HG02852 (cell line): Measurements from ENCODE around the gene UBE2B.
"Not testable (repeated sequence)": the region's sequence is repeated elsewhere in the genome, so short reads cannot be mapped to it uniquely, and the experiment has no call there.

ENCODE experiments used
- ATAC-seq: cut with Tn5 transposase; IDR thresholded peaks from one replicate; pipeline ENCODE4 v1.9.1; 2021; ENCODE audit warnings: mild to moderate bottlenecking, moderate library complexity; ENCODE audit not compliant: unreplicated experiment

The UBE2B gene

DNA sequence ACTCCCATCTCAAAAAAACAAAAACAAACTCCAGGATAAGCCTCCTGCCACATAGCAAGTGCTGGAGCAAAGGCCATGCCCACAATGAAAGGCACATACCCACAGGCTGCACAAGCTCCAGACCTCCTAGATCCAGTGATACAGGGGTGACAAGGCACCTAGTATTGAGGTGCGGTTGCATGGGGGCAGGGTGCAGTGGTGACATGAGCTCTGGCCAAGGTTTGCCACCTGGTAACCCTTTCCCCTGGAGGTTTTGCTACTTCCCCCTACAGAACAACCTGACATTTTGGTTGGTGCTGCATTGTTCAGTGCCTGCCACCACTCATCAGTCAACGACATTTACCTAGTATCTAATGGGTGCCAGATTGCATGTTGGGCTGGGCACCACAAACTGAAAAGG is 25.8 kb downstream of the UBE2B start:
- no peak for ATAC-seq

DNA sequence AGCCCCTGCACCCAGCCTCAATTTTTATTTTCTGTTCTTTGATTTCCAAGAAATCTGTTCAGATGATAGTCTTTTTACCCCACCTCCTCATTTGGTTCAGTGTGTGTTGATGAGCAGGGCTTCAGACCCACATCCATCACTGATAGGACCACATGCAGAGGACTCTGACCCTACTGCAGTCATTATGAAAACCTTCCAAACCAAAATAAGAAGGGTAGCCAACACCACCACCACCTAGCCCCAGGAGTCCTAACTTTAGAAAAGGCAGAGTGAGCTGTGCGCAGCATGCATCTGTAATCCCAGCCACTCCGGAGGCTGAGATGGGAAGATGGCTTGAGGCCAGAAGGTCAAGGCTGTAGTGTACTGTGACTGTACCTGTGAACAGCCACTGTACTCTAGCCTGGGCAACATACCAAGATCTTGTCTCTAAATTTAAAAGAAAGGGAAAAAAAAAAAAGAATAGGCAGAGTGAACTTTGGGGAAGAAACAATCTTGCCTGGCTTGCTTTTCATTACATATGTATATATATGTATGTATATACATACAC is 27.3 kb downstream of the UBE2B start:
- no peak for ATAC-seq

DNA sequence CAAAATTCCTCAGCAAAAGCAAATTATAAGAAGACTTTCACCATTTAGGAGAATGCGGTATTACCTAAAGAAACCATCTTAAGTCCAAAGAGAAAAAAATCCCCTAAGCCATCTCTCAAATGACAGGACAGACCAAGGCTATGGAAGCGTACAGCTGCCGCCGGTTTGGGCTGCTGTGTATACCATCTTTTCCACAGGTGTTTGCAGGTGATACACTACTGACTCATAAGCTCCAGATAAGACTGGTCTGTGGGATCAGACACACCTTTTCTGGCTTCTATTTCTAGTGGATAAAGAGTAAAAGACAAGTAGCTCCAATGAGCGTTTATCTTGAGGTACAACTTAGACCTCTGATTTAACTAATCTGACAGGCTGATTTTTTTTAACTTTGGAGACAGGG is 32.6 kb downstream of the UBE2B start:
- ATAC-seq, result no peak

DNA sequence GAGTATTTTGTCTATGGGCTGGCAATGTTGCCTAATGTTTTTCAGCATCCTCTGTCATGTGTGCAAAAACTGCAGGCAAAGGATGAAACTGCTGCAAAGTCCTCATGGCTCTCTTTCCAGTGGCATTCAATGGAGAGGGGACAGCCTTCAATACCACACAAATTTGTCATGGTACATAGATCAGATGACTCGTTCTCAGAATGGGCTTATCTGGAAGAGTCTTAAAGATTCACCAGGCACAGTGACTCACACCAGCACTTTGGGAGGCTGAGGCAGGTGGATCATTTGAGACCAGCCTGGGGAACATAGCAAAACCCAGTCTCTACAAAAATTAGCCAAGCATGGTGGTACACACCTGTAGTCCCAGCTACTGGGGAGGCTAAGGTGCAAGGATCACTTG is 35.0 kb downstream of the UBE2B start:
- no peak for ATAC-seq

DNA sequence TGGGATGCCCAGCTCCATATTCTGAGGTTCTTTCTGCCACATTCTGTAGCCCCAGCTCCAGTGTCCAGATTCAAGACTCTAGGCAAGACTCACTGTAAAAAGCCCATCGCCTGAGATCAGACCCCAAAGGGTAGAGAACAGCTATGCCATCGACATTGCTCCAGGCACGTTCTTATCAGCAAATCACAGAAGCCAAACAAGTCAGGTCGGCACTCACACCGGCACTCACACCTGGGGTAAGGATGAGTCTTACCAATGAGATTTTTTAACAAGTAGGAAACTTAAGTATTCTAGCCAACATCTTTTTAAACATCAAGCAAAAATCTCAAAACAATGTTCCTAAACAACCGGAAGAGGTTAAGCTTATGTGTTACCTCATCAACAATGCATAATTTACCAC is 38.0 kb downstream of the UBE2B start:
- no peak for ATAC-seq

GRCh38 chr5:134410822-134411221 is 39.5 kb downstream of the UBE2B start:
- ATAC-seq, result no peak

DNA sequence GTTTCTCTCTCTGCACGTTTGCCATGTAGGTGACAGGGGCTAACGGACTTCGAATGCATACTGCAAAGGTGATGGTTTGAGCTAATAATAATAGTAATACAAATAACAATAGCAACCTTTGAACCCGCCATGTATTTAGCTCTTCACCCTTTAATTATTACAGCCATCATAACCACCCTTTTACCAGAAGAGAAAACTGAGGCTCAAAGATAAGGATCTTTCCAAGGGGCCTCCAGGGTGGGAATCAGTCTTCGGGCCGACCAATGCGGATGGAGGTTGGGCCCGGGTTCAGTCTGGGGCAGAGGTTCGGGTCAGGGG is 39.8 kb downstream of the UBE2B start:
- ATAC-seq, result no peak

DNA sequence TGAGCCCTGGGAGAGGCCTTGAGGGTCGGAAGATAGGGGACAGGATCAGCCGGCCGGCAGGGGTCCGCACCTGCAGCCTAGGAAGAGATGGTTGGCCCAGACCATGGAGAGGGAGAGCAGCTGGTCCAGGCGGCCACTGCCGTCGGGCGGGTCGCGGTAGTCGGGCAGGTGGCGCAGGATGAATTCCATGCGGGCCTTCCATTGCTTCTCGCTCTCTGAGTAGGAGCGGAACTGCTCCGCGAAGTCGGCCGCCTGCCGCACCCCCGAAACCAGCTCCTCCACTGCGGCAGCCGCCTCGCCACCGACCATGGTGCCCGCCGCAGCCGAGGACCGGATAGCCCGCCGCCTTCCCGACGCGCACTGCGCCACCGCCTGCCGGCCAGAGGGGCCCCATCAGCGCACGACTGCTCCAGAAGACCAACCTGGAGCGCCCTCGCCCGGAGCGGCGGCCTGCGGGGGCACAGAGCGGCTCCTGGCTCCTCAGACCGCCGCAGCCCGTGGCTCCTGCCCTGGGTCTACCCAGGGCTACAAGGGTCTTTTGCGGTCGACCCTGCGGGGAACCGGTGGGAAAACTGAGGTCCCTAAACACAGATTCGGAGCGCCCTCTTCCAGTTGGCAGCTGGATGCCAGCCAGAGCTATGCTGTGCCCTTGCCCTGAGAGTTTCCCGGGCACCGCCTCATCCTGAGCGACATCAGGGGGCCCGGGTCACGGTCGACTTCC is 40.3 kb downstream of the UBE2B start, which contains the start of gene CDKN2AIPNL:
Gene CDKN2AIPNL, minus strand, starts transcription at position 336 of the 721 bp plus-strand sequence. Its CDS starts 27 bp downstream, at position 309.
- ATAC-seq, result peak; percentile 98

GRCh38 chr5:134413046-134413445 is 41.7 kb downstream of the UBE2B start:
- no peak for ATAC-seq

GRCh38 chr5:134417707-134418106 is 46.3 kb downstream of the UBE2B start:
- no peak for ATAC-seq

DNA sequence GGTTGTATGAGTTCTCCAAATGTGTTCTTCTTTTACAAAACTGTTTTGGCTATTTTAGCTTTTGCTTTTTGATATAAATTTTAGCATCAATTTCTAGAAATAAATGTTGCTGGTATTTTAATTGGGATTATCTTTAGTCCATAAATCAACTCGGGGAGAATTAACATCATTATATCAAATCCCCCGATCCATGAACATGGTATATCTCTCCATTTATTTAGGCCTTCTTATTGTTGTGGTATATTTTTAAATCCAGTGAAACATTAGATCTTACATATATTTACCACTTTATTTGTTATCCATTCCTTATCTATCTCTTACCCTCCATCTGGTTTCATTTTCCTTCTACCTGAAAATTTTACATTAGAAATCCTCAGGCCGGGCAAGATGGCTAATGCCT is 47.6 kb downstream of the UBE2B start:
- no peak for ATAC-seq

- ATAC-seq, result no peak
Measured at GRCh38 chr5:134420343-134420742, 49.0 kb downstream of the UBE2B start.

GRCh38 chr5:134421038-134421437 is 49.7 kb downstream of the UBE2B start:
- not testable (repeated sequence) for ATAC-seq

GRCh38 chr5:134422791-134423365 is 51.5 kb downstream of the UBE2B start:
- no peak for ATAC-seq

GRCh38 chr5:134423376-134423775 is 52.0 kb downstream of the UBE2B start:
- ATAC-seq, result no peak

GRCh38 chr5:134426361-134426760 is 55.0 kb downstream of the UBE2B start:
- ATAC-seq, result no peak

DNA sequence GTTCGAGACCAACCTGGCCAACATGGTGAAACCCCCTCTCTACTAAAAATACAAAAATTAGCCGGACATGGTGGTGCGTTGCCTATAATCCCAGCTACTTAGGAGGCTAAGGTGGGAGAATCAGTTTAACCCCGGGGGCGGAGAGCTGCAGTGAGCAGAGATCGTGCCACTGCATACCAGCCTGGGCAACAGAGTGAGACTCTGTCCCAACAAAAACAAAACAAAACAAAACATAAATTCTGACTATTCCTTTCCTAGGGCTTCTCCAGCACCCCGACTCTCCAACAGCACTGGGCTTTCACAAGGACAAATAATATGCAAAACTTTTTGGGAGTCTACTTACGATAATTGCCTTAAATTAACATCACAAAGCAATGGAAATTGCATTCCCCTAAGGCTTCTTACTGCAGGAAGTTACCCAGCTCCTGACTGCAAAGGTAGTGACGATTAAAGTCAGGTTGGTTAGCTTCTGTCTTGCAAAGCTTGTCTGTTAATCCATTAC is 56.2 kb downstream of the UBE2B start:
- no peak for ATAC-seq

- ATAC-seq, result no peak
Measured at GRCh38 chr5:134430001-134430569, 58.7 kb downstream of the UBE2B start.

DNA sequence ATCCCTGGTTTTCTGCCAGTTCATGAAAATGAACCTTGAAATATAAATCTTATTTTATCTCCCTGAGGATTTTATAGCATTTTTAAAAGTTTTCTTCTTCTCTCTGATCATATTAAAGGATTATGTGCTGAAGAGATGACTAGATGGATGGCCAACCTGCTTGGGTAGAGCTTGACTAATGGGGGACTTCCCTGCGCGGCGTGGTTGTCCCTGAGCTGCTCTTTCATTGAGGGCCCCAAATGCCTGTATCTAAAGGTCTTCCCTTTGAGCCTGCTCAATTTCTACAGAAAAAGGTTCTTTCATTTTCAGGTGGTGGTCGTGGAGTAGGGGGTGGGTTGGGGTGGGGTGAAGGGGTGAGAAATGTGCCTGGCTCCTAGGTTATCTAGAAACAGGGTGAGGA is 60.8 kb downstream of the UBE2B start:
- no peak for ATAC-seq

DNA sequence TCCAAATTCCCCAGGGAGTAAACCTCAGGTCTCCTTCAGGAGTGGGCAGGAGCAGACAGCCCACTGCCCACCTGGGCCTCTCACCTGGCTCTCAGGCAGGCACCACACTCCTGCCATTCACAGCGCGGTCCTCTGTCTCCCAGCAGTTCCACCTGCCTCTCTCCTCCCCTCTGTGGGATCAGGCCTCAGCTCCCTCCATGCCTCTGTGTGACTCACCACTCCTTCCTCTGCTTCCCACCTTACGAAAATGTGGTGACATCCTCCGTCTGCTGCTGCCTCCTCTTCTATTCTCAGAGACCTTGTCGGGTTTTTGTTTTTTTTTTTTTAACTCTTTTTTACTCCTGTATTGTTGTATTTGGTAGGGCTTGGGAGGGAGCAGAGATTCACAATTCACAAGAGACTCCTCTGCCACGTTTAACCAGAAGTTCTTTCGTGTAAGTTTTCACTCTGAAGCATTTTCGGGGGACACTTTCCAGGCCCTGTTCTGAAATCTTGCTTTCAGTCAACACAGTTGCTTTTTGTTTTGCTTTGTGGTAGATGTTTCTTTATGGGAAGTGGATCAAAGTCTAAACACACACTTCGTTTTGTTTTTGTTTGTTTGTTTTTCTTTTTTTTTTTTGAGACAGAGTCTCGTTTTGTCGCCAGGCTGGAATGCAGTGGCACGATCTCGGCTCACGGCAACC is 61.4 kb downstream of the UBE2B start:
- no peak for ATAC-seq

DNA sequence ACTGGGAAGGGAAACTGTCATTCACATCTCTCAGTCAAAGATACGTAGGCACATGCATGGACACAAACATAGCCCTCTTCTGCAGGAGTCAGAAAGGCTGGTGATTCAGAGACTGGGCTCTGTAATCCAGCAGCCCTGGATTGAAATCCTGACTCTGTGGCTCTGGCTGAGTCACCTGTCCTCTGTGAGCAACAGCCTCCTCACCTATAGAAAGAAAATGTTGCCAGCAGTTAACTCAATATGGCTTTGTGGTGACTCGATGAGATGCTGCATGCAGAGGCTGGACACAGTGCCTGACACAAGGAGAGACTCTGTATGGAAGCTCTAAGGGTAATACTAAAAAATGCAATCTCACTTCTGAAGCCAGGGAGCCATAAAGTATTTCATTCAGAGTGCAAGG is 64.2 kb downstream of the UBE2B start:
- ATAC-seq, result no peak
